ENCODE data around the gene PCSK7.

PCSK7 gene

DNA sequence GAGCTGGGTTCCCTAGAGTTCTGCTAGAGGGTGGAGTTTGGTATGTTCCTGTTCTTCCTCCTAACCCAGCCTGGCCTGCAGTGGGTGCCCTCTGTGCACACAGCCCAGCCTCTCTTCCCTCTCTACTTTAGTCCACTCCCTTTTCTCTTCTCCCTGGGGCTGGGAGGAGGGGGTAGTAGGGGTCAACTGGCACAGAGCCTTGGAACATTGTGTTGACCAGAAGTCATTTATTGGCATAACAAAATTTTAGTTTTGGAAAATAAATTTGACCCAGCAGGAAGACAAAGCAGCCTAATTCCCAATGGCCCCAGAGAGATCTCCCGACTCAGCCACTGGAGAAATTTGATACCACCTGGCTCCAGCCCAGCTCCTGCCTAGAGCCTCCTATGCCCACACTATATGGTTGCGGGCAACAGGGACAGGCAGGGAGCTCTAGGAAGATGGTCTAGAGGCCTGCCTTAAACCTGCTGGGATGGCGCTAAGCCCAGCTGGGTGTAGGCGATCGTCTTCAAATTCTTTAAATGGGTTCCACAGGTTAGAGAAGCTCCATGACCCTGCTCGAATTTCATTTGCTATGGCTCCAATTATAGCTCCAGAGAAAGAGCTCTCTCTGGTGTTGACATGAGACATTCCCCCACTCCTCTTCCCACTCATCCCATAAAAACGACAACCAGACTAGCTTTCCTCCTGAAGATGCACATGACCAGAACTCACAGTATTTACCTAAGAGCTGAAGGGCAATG, 9.9 kb downstream of the PCSK7 start (continued):
- TF ChIP-seq, protein P1, sequence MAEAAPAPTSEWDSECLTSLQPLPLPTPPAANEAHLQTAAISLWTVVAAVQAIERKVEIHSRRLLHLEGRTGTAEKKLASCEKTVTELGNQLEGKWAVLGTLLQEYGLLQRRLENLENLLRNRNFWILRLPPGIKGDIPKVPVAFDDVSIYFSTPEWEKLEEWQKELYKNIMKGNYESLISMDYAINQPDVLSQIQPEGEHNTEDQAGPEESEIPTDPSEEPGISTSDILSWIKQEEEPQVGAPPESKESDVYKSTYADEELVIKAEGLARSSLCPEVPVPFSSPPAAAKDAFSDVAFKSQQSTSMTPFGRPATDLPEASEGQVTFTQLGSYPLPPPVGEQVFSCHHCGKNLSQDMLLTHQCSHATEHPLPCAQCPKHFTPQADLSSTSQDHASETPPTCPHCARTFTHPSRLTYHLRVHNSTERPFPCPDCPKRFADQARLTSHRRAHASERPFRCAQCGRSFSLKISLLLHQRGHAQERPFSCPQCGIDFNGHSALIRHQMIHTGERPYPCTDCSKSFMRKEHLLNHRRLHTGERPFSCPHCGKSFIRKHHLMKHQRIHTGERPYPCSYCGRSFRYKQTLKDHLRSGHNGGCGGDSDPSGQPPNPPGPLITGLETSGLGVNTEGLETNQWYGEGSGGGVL (tag by site-specific recombination; IDR thresholded peaks at IDR 0.05) = no peak
- TF ChIP-seq, protein P2, sequence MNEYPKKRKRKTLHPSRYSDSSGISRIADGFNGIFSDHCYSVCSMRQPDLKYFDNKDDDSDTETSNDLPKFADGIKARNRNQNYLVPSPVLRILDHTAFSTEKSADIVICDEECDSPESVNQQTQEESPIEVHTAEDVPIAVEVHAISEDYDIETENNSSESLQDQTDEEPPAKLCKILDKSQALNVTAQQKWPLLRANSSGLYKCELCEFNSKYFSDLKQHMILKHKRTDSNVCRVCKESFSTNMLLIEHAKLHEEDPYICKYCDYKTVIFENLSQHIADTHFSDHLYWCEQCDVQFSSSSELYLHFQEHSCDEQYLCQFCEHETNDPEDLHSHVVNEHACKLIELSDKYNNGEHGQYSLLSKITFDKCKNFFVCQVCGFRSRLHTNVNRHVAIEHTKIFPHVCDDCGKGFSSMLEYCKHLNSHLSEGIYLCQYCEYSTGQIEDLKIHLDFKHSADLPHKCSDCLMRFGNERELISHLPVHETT (tag by site-specific recombination; IDR thresholded peaks at IDR 0.05) = no peak
- TF ChIP-seq, protein P3, sequence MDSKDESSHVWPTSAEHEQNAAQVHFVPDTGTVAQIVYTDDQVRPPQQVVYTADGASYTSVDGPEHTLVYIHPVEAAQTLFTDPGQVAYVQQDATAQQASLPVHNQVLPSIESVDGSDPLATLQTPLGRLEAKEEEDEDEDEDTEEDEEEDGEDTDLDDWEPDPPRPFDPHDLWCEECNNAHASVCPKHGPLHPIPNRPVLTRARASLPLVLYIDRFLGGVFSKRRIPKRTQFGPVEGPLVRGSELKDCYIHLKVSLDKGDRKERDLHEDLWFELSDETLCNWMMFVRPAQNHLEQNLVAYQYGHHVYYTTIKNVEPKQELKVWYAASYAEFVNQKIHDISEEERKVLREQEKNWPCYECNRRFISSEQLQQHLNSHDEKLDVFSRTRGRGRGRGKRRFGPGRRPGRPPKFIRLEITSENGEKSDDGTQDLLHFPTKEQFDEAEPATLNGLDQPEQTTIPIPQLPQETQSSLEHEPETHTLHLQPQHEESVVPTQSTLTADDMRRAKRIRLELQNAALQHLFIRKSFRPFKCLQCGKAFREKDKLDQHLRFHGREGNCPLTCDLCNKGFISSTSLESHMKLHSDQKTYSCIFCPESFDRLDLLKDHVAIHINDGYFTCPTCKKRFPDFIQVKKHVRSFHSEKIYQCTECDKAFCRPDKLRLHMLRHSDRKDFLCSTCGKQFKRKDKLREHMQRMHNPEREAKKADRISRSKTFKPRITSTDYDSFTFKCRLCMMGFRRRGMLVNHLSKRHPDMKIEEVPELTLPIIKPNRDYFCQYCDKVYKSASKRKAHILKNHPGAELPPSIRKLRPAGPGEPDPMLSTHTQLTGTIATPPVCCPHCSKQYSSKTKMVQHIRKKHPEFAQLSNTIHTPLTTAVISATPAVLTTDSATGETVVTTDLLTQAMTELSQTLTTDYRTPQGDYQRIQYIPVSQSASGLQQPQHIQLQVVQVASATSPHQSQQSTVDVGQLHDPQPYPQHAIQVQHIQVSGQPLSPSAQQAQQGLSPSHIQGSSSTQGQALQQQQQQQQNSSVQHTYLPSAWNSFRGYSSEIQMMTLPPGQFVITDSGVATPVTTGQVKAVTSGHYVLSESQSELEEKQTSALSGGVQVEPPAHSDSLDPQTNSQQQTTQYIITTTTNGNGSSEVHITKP (tag by site-specific recombination; IDR thresholded peaks at IDR 0.05) = peak; percentile 15; the same call in 1 of the 2 replicates

DNA sequence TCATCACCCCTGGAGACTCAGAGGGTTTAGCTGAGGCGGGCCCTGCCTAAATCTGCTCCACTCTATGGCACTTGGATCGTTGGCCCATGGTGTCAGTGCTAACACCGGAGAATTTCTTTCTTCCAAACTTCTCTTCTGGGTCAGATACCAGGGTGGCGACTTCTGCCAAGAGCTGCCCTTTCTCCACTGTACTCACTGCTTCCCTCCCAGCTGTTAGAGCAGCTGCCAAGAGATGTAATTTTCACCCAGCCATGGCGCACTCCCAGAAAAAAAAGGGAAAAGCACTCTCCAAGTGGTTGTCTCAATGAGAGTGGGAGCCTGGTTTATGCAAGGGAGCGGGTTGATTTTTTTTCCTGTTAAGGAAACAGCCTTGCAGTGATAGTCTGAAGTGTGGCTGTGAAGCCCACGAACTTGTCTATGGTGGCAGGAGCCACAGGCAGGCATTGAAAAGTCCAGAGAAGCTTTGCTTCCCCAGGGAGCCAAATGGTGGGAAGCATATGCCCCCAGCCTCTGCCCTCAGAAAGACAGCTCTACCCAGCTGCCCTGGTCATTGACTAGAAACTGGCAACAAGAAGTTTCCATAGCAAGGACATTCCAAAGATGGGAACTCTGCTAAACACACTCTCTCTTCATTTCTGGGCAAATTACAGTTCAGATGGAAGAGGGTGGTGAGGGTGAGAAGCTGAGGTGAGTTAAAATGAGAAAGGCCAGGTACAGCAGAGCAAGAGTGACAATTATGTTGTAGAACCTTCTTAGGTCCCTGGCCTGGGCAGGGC, 10.7 kb downstream of the PCSK7 start:
- POLR2A ChIA-PET = interaction anchor here (0.9 to 1.7 kb wide), 7 partner anchors 8 to 77 kb away, joined by 3 to 11 read pairs (median 3); partner anchors contain the start of genes PAFAH1B2, PCSK7, RNF214 and SIDT2
- H3K4me3 ChIP-seq (ENCODE audit: low read depth, low read length) = no peak overlapping the region
- peaks cover 0 to 86% of the 10 kb centered on the region in 2 experiments; a peak in 1 of 3 replicates for H3K36me3 ChIP-seq (ENCODE audit: control insufficient read depth in 2 of 2, insufficient read depth in 1 of 2, low read length in 2 of 2)
- CTCF ChIA-PET = interaction anchor here (0.6 to 4.0 kb wide), 11 partner anchors 10 to 490 kb away, joined by 3 to 39 read pairs (median 4); partner anchors contain the start of genes APOA5 and PCSK7
- TF ChIP-seq, protein P4, sequence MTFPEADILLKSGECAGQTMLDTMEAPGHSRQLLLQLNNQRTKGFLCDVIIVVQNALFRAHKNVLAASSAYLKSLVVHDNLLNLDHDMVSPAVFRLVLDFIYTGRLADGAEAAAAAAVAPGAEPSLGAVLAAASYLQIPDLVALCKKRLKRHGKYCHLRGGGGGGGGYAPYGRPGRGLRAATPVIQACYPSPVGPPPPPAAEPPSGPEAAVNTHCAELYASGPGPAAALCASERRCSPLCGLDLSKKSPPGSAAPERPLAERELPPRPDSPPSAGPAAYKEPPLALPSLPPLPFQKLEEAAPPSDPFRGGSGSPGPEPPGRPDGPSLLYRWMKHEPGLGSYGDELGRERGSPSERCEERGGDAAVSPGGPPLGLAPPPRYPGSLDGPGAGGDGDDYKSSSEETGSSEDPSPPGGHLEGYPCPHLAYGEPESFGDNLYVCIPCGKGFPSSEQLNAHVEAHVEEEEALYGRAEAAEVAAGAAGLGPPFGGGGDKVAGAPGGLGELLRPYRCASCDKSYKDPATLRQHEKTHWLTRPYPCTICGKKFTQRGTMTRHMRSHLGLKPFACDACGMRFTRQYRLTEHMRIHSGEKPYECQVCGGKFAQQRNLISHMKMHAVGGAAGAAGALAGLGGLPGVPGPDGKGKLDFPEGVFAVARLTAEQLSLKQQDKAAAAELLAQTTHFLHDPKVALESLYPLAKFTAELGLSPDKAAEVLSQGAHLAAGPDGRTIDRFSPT (tag by site-specific recombination; IDR thresholded peaks at IDR 0.05) = no peak
- TF ChIP-seq GLIS2 (tag by site-specific recombination; IDR thresholded peaks at IDR 0.05) = no peak
- peaks cover 3% of the 10 kb centered on the region; the same call in 1 of the 2 replicates for H3K4me1 ChIP-seq (ENCODE audit: control insufficient read depth, insufficient read depth, low read length)
- H3K27ac ChIP-seq (ENCODE audit: extremely low read depth, low read depth, low read length) = no peak overlapping the region
- no peaks in the 10 kb centered on the region for H3K9me3 ChIP-seq (ENCODE audit: control insufficient read depth, insufficient read depth, low read depth, low read length)

DNA sequence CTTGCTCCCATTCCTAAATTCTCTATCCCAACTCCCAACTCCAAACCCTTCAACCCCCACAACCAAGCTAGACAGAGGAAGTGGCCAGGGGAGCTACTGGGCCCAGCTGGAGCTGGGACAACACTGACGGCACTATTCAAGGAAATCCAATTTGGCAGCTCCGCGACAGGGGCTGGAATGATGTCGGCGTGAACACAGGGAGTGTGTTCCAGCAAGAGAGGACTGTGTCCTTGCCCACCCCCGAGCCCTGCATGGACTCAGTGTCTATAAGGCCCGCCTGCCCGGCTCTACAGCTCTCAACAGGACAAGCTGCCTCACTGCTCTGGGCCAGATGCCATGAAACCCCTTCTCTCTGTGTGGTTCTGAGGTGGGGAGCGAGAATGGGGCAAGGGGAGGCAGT, 11.3 kb downstream of the PCSK7 start:
- peaks cover 0 to 86% of the 10 kb centered on the region in 2 experiments; a peak in 1 of 3 replicates for H3K36me3 ChIP-seq (ENCODE audit: control insufficient read depth in 2 of 2, insufficient read depth in 1 of 2, low read length in 2 of 2)
- TF ChIP-seq ZSCAN23 (tag by site-specific recombination; IDR thresholded peaks at IDR 0.05) = no peak
- TF ChIP-seq, protein P5, sequence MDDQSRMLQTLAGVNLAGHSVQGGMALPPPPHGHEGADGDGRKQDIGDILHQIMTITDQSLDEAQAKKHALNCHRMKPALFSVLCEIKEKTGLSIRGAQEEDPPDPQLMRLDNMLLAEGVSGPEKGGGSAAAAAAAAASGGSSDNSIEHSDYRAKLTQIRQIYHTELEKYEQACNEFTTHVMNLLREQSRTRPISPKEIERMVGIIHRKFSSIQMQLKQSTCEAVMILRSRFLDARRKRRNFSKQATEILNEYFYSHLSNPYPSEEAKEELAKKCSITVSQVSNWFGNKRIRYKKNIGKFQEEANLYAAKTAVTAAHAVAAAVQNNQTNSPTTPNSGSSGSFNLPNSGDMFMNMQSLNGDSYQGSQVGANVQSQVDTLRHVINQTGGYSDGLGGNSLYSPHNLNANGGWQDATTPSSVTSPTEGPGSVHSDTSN (CRISPR knock-in tag; IDR thresholded peaks at IDR 0.05) = no peak
- TF ChIP-seq, protein P6, sequence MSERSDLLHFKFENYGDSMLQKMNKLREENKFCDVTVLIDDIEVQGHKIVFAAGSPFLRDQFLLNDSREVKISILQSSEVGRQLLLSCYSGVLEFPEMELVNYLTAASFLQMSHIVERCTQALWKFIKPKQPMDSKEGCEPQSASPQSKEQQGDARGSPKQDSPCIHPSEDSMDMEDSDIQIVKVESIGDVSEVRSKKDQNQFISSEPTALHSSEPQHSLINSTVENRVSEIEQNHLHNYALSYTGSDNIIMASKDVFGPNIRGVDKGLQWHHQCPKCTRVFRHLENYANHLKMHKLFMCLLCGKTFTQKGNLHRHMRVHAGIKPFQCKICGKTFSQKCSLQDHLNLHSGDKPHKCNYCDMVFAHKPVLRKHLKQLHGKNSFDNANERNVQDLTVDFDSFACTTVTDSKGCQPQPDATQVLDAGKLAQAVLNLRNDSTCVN (tag by site-specific recombination; optimal IDR thresholded peaks at IDR 0.05) = no peak
- TF ChIP-seq, protein P3 (tag by site-specific recombination; IDR thresholded peaks at IDR 0.05) = no peak
- TF ChIP-seq, protein P7, sequence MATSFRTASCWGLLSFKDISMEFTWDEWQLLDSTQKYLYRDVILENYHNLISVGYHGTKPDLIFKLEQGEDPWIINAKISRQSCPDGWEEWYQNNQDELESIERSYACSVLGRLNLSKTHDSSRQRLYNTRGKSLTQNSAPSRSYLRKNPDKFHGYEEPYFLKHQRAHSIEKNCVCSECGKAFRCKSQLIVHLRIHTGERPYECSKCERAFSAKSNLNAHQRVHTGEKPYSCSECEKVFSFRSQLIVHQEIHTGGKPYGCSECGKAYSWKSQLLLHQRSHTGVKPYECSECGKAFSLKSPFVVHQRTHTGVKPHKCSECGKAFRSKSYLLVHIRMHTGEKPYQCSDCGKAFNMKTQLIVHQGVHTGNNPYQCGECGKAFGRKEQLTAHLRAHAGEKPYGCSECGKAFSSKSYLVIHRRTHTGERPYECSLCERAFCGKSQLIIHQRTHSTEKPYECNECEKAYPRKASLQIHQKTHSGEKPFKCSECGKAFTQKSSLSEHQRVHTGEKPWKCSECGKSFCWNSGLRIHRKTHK (tag by site-specific recombination; IDR thresholded peaks at IDR 0.05) = no peak

More for the DNA sequence above, 11.3 kb downstream of the PCSK7 start:
- H3K4me3 ChIP-seq (ENCODE audit: low read depth, low read length) = no peak overlapping the region
- POLR2A ChIA-PET = interaction anchor here (1.1 to 1.3 kb wide), 2 partner anchors 11 to 18 kb away, joined by 3 read pairs; partner anchors contain the start of gene PCSK7
- peaks cover 3% of the 10 kb centered on the region; the same call in 1 of the 2 replicates for H3K4me1 ChIP-seq (ENCODE audit: control insufficient read depth, insufficient read depth, low read length)
- CTCF ChIA-PET = interaction anchor here (0.6 to 4.0 kb wide), 3 partner anchors 40 to 490 kb away, joined by 3 to 39 read pairs (median 4); no protein-coding TSS in a partner anchor
- H3K27ac ChIP-seq (ENCODE audit: extremely low read depth, low read depth, low read length) = no peak overlapping the region
- no peaks in the 10 kb centered on the region for H3K9me3 ChIP-seq (ENCODE audit: control insufficient read depth, insufficient read depth, low read depth, low read length)

Data from HEK293 (cell line).